H1 (cell line): ENCODE results near the gene MSL1. TPM values are rescaled to one million over a fixed set of nuclear protein-coding genes. Genes with fewer than 3 reads are reported as not detected.

Source experiments
- CTCF ChIA-PET: fragments of 300-600 bp; sonication (Branson Sonifier 250); formaldehyde crosslinking; loops from one replicate; lab custom pipeline; 2021; ENCODE audit not compliant: partially characterized antibody; lab: Charles Lee
- POLR2A ChIA-PET: fragments of 300-600 bp; sonication (Branson Sonifier 250); formaldehyde crosslinking; loops from one replicate; lab custom pipeline; 2021; ENCODE audit warnings: inconsistent platforms; ENCODE audit not compliant: partially characterized antibody; lab: Charles Lee
- DNase-seq, 2 experiments: peaks; one replicate each; pipeline versions ENCODE4 v3.0.0 to v3.0.0-alpha.2; 2010 to 2022; ENCODE audit warnings: low spot score in 2 of 2, low read depth in 1 of 2, mixed read lengths in 1 of 2
- FAIRE-seq: peaks from 2 replicates; lab custom pipeline; 2011; peaks lifted over from hg19 to GRCh38; lab: Jason Lieb, UNC
- H2AFZ ChIP-seq: 2 replicates; pipeline ENCODE4 v1.8.1; 2012; ENCODE audit warnings: low read length, inconsistent platforms
- H2AK5ac ChIP-seq: 2 replicates; pipeline ENCODE4 v1.6.1; 2013; ENCODE audit warnings: low read depth, low read length
- H2BK120ac ChIP-seq: replicated peaks from 2 replicates; pipeline ENCODE3; 2013; ENCODE audit warnings: low read depth, low read length, inconsistent platforms
- H2BK12ac ChIP-seq: 2 replicates; pipeline ENCODE4 v1.6.1; 2013; ENCODE audit warnings: low read depth, low read length
- H2BK15ac ChIP-seq: 2 replicates; pipeline ENCODE4 v1.6.1; 2013; ENCODE audit warnings: low read length
- H2BK20ac ChIP-seq: 2 replicates; pipeline ENCODE4 v1.6.1; 2013; ENCODE audit warnings: low read length
- H2BK5ac ChIP-seq: 2 replicates; pipeline ENCODE4 v1.6.1; 2013; ENCODE audit warnings: low read depth, low read length
- H3K14ac ChIP-seq: 2 replicates; pipeline ENCODE4 v1.6.1; 2013; ENCODE audit warnings: inconsistent platforms; ENCODE audit not compliant: insufficient read length
- H3K18ac ChIP-seq: 2 replicates; pipeline ENCODE4 v1.6.1; 2013; ENCODE audit warnings: low read length; ENCODE audit errors: extremely low read depth
- H3K23ac ChIP-seq: 2 replicates; pipeline ENCODE4 v1.6.1; 2013; ENCODE audit warnings: inconsistent platforms; ENCODE audit not compliant: insufficient read length
- H3K23me2 ChIP-seq: 2 replicates; pipeline ENCODE4 v1.6.1; 2013; ENCODE audit warnings: low read depth, low read length
- H3K27ac ChIP-seq: 2 replicates; pipeline ENCODE4 v1.6.1; 2011; ENCODE audit warnings: low read depth, low read length, inconsistent platforms
- H3K27me3 ChIP-seq, 4 experiments: replicated peaks in 1 of 4; 1 replicate in 1 of 4; 2 replicates in 3 of 4; pipeline versions ENCODE4 v1.6.1 to v1.8.1; 2011 to 2013; ENCODE audit warnings: low read length in 3 of 4, mild to moderate bottlenecking in 3 of 4, inconsistent platforms in 2 of 4, mixed read lengths in 2 of 4, moderate library complexity in 1 of 4; ENCODE audit not compliant: control insufficient read depth in 3 of 4, insufficient read depth in 3 of 4; ENCODE audit errors: extremely low read depth in 1 of 4
- H3K36me3 ChIP-seq, 4 experiments: 2 replicates each; pipeline versions ENCODE4 v1.6.1 to v1.8.1; 2011 to 2013; ENCODE audit warnings: mild to moderate bottlenecking in 4 of 4, low read length in 3 of 4, moderate library complexity in 2 of 4, control low read depth in 1 of 4, inconsistent platforms in 1 of 4; ENCODE audit not compliant: insufficient read depth in 4 of 4, control insufficient read depth in 2 of 4
- H3K4ac ChIP-seq: replicated peaks from 2 replicates; pipeline ENCODE3; 2013; ENCODE audit warnings: low read length, low read depth, mixed read lengths, inconsistent platforms; ENCODE audit not compliant: insufficient read length
- H3K4me1 ChIP-seq, 4 experiments: replicated peaks in 1 of 4; 1 replicate in 1 of 4; 2 replicates in 3 of 4; pipeline versions ENCODE4 v1.6.1 to v1.8.1; 2011 to 2013; ENCODE audit warnings: low read length in 3 of 4, inconsistent platforms in 2 of 4, mixed read lengths in 1 of 4; ENCODE audit not compliant: insufficient read depth in 4 of 4, control insufficient read depth in 3 of 4
- H3K4me2 ChIP-seq, 2 experiments: 2 replicates each; pipeline versions ENCODE4 v1.6.1 to v1.8.1; 2011 to 2013; ENCODE audit warnings: low read depth in 2 of 2, low read length in 2 of 2, control low read depth in 1 of 2, inconsistent platforms in 1 of 2, mild to moderate bottlenecking in 1 of 2; ENCODE audit not compliant: insufficient read depth in 1 of 2
- H3K4me3 ChIP-seq, 4 experiments: fragments of 200-600, 300-600 bp in 1 of 4; sonication (generic), shearing (Covaris generic), sonication (Bioruptor Twin) in 1 of 4; 2 replicates each; pipeline versions ENCODE4 v1.5.1 to v1.8.1; 2011 to 2016; ENCODE audit warnings: low read length in 4 of 4, low read depth in 3 of 4, control low read depth in 2 of 4, inconsistent platforms in 2 of 4, mild to moderate bottlenecking in 2 of 4, mixed read lengths in 1 of 4, moderate library complexity in 1 of 4; ENCODE audit not compliant: insufficient read depth in 2 of 4; ENCODE audit errors: extremely low read depth in 1 of 4
- H3K56ac ChIP-seq: replicated peaks from 2 replicates; pipeline ENCODE3; 2013; ENCODE audit warnings: low read depth, mild to moderate bottlenecking, mixed read lengths, low read length, inconsistent platforms; ENCODE audit not compliant: insufficient read length
- H3K79me1 ChIP-seq: 2 replicates; pipeline ENCODE4 v1.6.1; 2013; ENCODE audit warnings: low read depth, low read length, control low read depth
- H3K79me2 ChIP-seq, 2 experiments: 2 replicates each; pipeline versions ENCODE4 v1.6.1 to v1.8.1; 2012 to 2013; ENCODE audit warnings: low read length in 2 of 2, mild to moderate bottlenecking in 2 of 2, inconsistent platforms in 1 of 2; ENCODE audit not compliant: insufficient read depth in 2 of 2, control insufficient read depth in 1 of 2
- H3K9ac ChIP-seq, 4 experiments: replicated peaks in 1 of 4; 1 replicate in 1 of 4; 2 replicates in 3 of 4; pipeline versions ENCODE4 v1.6.1 to v1.8.1; 2011 to 2013; ENCODE audit warnings: low read depth in 3 of 4, low read length in 3 of 4, control low read depth in 2 of 4, mild to moderate bottlenecking in 2 of 4, moderate library complexity in 2 of 4, inconsistent platforms in 1 of 4; ENCODE audit errors: extremely low read depth in 1 of 4
- H3K9me3 ChIP-seq, 2 experiments: 2 replicates each; pipeline versions ENCODE4 v1.6.1 to v1.8.1; 2012 to 2013; ENCODE audit warnings: mild to moderate bottlenecking in 2 of 2, moderate library complexity in 2 of 2, control low read depth in 1 of 2, inconsistent platforms in 1 of 2, low read depth in 1 of 2, low read length in 1 of 2, mixed read lengths in 1 of 2; ENCODE audit not compliant: insufficient read depth in 2 of 2
- H4K20me1 ChIP-seq, 2 experiments: replicated peaks in 1 of 2; 2 replicates each; pipeline versions ENCODE3 to v1.8.1; 2011 to 2013; ENCODE audit warnings: inconsistent platforms in 2 of 2, low read length in 2 of 2, mild to moderate bottlenecking in 1 of 2; ENCODE audit not compliant: insufficient read depth in 2 of 2, control insufficient read depth in 1 of 2
- H4K5ac ChIP-seq: 2 replicates; pipeline ENCODE4 v1.6.1; 2013; ENCODE audit warnings: low read length, low read depth, mixed read lengths, inconsistent platforms; ENCODE audit not compliant: insufficient read length
- H4K8ac ChIP-seq: 2 replicates; pipeline ENCODE4 v1.8.0; 2013; ENCODE audit warnings: mild to moderate bottlenecking, moderate library complexity, low read length, inconsistent platforms; ENCODE audit not compliant: insufficient read depth; ENCODE audit errors: extremely low read depth
- H4K91ac ChIP-seq: replicated peaks from 2 replicates; pipeline ENCODE3; 2013; ENCODE audit warnings: low read length, mixed read lengths, inconsistent platforms; ENCODE audit not compliant: insufficient read length
- HDAC6 ChIP-seq: IDR thresholded peaks from one replicate; pipeline ENCODE4 v1.7.1; 2012; ENCODE audit warnings: low read depth, mild to moderate bottlenecking, inconsistent platforms, low read length, moderate library complexity
- JUN ChIP-seq: IDR thresholded peaks from 2 replicates; pipeline ENCODE4 v1.6.1; 2011; ENCODE audit warnings: low read depth, mild to moderate bottlenecking, improper control_type of control experiment, low read length
- POLR2AphosphoS5 ChIP-seq: IDR thresholded peaks from 2 replicates; pipeline ENCODE4 v1.6.1; 2011; ENCODE audit warnings: low read depth, low read length
- RBBP5 ChIP-seq: IDR thresholded peaks from 2 replicates; pipeline ENCODE4 v1.7.1; 2012; ENCODE audit warnings: low read depth, mild to moderate bottlenecking, inconsistent platforms, low read length, moderate library complexity, borderline replicate concordance
- RNF2 ChIP-seq: fragments of 200-900, 300-1000 bp; sonication (generic); IDR thresholded peaks from 2 replicates; pipeline ENCODE4 v1.7.1; 2016; ENCODE audit warnings: borderline replicate concordance, low read depth, mild to moderate bottlenecking, antibody characterized with exemption, low read length; ENCODE audit not compliant: poor library complexity, severe bottlenecking; ENCODE audit errors: missing control alignments
- SAP30 ChIP-seq: fragments of 300-600 bp; sonication (generic); IDR thresholded peaks from 2 replicates; pipeline ENCODE4 v1.7.1; 2012; ENCODE audit warnings: low read length, moderate library complexity, mild to moderate bottlenecking, inconsistent platforms; ENCODE audit not compliant: insufficient read depth, insufficient replicate concordance
- SIN3A ChIP-seq, 2 experiments: IDR thresholded peaks in 1 of 2; conservative IDR thresholded peaks in 1 of 2; 2 replicates each; pipeline ENCODE4 v1.6.1; 2011 to 2012; ENCODE audit warnings: low read length in 2 of 2, improper control_type of control experiment in 1 of 2, low read depth in 1 of 2, mild to moderate bottlenecking in 1 of 2
- TEAD4 ChIP-seq: IDR thresholded peaks from 2 replicates; pipeline ENCODE4 v1.6.1; 2012; ENCODE audit warnings: low read depth, low read length, inconsistent platforms, mixed read lengths
- WGBS, 2 experiments: shearing (Covaris generic) in 1 of 2; methylation state at CpG; one replicate each; pipeline versions ENCODE4 v1.1.6 to v1.1.7; 2013 to 2015; ENCODE audit warnings: low lambda C conversion rate in 2 of 2, mixed read lengths in 2 of 2, inconsistent platforms in 1 of 2, low coverage in 1 of 2, missing lambda C conversion rate in 1 of 2; ENCODE audit not compliant: insufficient replicate concordance in 2 of 2, insufficient coverage in 1 of 2, insufficient read length in 1 of 2; ENCODE audit errors: extremely low coverage in 1 of 2, missing lambda C conversion rate in 1 of 2; 5-methylcytosine and 5-hydroxymethylcytosine counted together
- polyA plus RNA-seq, 7 experiments: library from polyadenylated mRNA; depleted of rRNA in 3 of 7; stranded (reverse) in 5 of 7; unstranded in 2 of 7; fragments of >200 nt in 5 of 7; fragments of 200-250 nt in 2 of 7; gene quantifications; 1 replicate in 5 of 7; 2 replicates in 1 of 7; 4 replicates in 1 of 7; pipeline versions ENCODE4 v1.2.1 to v1.2.3, GENCODE V29; 2011 to 2013; ENCODE audit warnings: missing spikeins in 2 of 7, mixed read lengths in 2 of 7
- total RNA-seq: library from RNA; stranded (reverse); fragmentation: NEBNext Ultra II Directional; extraction: Animal tissue kit (Norgen Biotek cat#: 25700); gene quantifications from 2 replicates; pipeline ENCODE4 v1.2.1, GENCODE V29; 2021
- TF ChIP-seq, protein P1 (sequence below): IDR thresholded peaks from 2 replicates; pipeline ENCODE4 v1.6.1; 2012; ENCODE audit warnings: inconsistent platforms
- TF ChIP-seq, protein P2 (sequence below): IDR thresholded peaks from 2 replicates; pipeline ENCODE4 v1.6.1; 2012; ENCODE audit warnings: low read length, inconsistent platforms

MSL1 gene
- total and polyA plus RNA-seq, 2 of the 8 experiments (the other 6 are each of a cell fraction or from before 2014, with no cell fraction given), result 24.1 to 66.5 TPM

DNA sequence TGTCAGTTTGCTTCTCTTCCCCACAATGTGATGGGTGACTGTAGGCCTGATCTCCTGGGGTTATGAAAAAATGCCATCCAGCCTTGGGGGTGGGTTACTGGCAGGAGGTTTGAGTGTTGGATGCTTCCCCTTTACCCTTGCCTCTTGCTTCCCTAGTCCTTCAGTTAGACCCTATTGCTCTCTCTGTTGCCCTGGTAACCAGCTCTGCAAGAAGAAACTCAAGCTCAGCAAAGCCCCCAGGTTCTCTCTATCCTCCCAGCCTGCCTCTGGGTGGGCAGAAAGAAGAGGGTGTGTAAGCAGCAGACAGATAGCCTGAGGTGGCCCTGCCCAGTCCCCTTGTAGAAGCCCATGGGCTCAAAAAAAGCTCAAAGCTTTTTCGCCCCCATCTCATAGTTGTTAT is 52.7 kb downstream of the MSL1 start:
- no peak overlapping the region for H4K91ac ChIP-seq
- no peaks in the 10 kb centered on the region for H3K9me3 ChIP-seq
- H2BK12ac ChIP-seq, result no peak overlapping the region
- no peak overlapping the region for H3K4me3 ChIP-seq
- no peak overlapping the region for H3K56ac ChIP-seq
- no peak overlapping the region for H3K18ac ChIP-seq
- TF ChIP-seq SAP30 (no peak), HDAC6 (no peak), RNF2 (no peak), RBBP5 (no peak), JUN (no peak), SIN3A (conservative IDR thresholded peaks at IDR 0.05 in 1 of 2, IDR thresholded peaks at IDR 0.05 in 1 of 2; ENCODE audit: low read depth in 1 of 2, low read length in 2 of 2) (no peak), POLR2AphosphoS5 (no peak), TEAD4 (no peak)
- TF ChIP-seq, protein P1, sequence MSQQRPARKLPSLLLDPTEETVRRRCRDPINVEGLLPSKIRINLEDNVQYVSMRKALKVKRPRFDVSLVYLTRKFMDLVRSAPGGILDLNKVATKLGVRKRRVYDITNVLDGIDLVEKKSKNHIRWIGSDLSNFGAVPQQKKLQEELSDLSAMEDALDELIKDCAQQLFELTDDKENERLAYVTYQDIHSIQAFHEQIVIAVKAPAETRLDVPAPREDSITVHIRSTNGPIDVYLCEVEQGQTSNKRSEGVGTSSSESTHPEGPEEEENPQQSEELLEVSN, result no peak
- TF ChIP-seq, protein P2, sequence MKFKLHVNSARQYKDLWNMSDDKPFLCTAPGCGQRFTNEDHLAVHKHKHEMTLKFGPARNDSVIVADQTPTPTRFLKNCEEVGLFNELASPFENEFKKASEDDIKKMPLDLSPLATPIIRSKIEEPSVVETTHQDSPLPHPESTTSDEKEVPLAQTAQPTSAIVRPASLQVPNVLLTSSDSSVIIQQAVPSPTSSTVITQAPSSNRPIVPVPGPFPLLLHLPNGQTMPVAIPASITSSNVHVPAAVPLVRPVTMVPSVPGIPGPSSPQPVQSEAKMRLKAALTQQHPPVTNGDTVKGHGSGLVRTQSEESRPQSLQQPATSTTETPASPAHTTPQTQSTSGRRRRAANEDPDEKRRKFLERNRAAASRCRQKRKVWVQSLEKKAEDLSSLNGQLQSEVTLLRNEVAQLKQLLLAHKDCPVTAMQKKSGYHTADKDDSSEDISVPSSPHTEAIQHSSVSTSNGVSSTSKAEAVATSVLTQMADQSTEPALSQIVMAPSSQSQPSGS, result no peak
- H2BK120ac ChIP-seq, result no peak overlapping the region
- no peak overlapping the region for H2AK5ac ChIP-seq
- POLR2A ChIA-PET, result interaction anchor here (0.6 to 9.1 kb wide), 10 partner anchors 10 to 61 kb away, joined by 3 to 105 read pairs (median 5); partner anchors contain the start of gene CASC3
- no peak overlapping the region for H3K27ac ChIP-seq
- peaks cover 2% of the 10 kb centered on the region; the same call in 1 of the 2 replicates for H3K23me2 ChIP-seq
- peaks cover 4 to 15% (median 9%) of the 10 kb centered on the region in 4 experiments; a peak in 6 of 7 replicates for H3K4me1 ChIP-seq
- H2AFZ ChIP-seq, result no peak overlapping the region
- H4K20me1 ChIP-seq, result peaks cover 4 to 11% of the 10 kb centered on the region in 2 experiments
- no peak overlapping the region for H2BK15ac ChIP-seq
- no peak overlapping the region for H4K5ac ChIP-seq
- no peak overlapping the region for H3K4ac ChIP-seq
- H3K27me3 ChIP-seq, result no peaks in the 10 kb centered on the region
- no peak overlapping the region for H2BK20ac ChIP-seq
- no peaks in the 10 kb centered on the region for H3K79me1 ChIP-seq
- no peak overlapping the region; the same call in 1 of the 2 replicates for H4K8ac ChIP-seq
- CTCF ChIA-PET, result interaction anchor here (0.6 to 7.3 kb wide), 9 partner anchors 8 to 161 kb away, joined by 3 to 59 read pairs (median 5); partner anchors contain the start of gene CASC3
- no peak overlapping the region for H3K4me2 ChIP-seq
- no peaks in the 10 kb centered on the region for H3K79me2 ChIP-seq
- FAIRE-seq (no peak), DNase-seq (no peak)
- no peak overlapping the region for H3K23ac ChIP-seq
- WGBS, 2 experiments, result 92% methylated on average over 1 of the region's 1 CpG; no CpG with 5 or more reads in 1 of the 2 experiments
- no peak overlapping the region for H3K14ac ChIP-seq
- peaks cover 28 to 39% (median 31%) of the 10 kb centered on the region in 4 experiments for H3K36me3 ChIP-seq
- no peak overlapping the region for H3K9ac ChIP-seq
- no peak overlapping the region for H2BK5ac ChIP-seq
